GM12872 (cell line): Measurements from ENCODE around the gene PRR22.

ENCODE experiments used
- TF ChIP-seq, protein P1 (sequence below): IDR thresholded peaks from 3 replicates; pipeline ENCODE4 v1.5.1; 2011; ENCODE audit warnings: low read depth, mild to moderate bottlenecking, low read length, moderate library complexity; ENCODE audit not compliant: insufficient read depth

PRR22 gene

GRCh38 chr19:5788422-5788821 is 3.9 kb upstream of the PRR22 start:
- TF ChIP-seq, protein P1, sequence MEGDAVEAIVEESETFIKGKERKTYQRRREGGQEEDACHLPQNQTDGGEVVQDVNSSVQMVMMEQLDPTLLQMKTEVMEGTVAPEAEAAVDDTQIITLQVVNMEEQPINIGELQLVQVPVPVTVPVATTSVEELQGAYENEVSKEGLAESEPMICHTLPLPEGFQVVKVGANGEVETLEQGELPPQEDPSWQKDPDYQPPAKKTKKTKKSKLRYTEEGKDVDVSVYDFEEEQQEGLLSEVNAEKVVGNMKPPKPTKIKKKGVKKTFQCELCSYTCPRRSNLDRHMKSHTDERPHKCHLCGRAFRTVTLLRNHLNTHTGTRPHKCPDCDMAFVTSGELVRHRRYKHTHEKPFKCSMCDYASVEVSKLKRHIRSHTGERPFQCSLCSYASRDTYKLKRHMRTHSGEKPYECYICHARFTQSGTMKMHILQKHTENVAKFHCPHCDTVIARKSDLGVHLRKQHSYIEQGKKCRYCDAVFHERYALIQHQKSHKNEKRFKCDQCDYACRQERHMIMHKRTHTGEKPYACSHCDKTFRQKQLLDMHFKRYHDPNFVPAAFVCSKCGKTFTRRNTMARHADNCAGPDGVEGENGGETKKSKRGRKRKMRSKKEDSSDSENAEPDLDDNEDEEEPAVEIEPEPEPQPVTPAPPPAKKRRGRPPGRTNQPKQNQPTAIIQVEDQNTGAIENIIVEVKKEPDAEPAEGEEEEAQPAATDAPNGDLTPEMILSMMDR: no peak

DNA sequence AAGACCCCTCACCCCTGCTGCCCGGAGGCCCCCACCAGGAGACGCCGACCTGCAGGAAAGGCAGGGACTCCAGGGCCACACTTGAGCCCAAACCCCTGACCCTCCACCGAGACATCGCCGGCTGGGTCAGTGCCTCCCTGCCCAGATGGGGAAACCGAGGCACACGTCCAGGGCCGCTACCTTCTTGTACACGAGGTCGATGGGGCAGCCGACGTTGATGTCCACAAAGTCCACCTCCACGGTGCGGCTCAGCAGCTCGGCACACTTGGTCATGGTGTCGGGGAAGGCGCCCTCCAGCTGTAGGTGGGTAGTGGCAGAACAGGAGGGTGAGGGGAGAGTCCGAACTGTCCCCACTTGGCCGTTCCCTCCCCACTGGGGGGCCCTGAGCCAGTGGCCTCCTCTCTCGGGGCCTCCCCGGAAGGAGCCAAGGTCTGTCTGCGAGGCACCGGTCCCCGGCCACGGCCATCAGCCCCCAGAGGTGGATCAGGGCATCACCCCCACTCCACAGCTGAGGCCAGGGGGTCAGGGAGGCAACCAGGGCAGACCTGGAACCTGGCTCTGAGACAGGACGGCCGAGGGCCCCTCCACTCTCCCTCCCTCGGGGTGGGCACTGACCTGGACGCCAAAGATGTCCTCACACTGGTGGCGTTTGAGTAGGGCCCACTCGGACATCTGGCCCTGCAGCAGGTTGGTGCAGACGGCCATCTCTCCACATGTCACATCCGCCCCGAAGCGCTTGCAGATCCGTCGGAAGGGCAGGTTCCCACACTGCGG is 3.0 kb upstream of the PRR22 start:
- TF ChIP-seq, protein P1: no peak

DNA sequence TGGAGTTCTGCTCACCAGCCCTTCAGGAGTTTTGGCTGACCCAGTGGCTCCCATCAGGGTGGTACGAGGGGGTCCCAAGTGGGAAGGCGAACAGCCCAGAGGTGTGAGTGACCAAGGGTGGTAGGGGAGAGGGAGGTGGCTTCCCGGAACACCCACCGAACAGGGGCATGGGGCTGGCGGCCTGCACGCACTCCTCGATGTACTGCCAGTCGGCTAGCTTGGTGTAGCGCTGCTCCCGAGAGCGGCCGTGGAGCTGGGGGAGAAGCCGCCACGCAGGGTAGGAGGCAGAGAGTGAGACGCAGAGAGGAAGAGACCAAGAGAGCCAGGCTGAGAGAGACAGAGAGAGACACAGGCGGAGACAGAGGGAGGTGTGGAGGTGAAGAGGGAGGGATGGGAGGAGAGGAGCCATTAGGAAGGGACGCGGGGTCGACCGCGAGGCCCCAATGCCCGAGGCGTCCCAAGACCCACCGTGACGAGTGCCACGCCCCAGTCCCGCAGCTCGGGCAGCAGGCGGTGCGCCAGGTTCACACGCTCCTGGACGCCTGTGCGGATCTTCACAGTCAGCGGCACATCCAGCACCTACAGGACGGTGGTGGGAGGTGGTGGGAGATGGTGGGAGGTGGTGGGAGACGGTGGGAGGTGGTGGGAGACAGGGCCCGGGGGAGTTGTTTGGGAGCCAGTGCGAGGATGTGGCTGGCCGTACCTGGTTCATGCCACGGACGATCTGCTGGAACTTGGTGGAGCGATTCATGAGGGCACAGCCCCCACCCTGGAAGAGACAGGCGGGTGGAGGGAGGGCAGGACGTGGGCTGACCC is 2.3 kb upstream of the PRR22 start:
- TF ChIP-seq, protein P1: no peak

DNA sequence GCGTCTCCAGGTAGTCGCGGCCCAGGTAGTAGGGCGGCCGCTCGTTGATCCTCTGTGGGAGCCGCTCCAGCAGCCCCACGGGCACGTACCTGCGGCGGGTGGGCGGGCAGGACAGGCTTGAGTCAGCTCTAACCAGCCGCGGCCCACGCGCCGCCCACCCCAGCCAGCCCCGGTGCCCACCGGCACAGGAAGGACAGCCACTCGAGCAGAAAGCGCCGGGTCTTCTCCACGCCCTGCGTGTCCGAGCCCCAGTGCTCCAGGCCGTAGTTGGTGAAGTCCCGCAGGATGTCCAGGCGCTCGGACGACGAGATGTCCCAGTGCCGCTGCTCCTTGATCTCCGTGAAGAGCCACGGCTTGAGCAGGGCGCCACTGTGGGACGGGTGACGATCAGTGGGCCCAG is 877 bp upstream of the PRR22 start:
- TF ChIP-seq, protein P1: no peak

DNA sequence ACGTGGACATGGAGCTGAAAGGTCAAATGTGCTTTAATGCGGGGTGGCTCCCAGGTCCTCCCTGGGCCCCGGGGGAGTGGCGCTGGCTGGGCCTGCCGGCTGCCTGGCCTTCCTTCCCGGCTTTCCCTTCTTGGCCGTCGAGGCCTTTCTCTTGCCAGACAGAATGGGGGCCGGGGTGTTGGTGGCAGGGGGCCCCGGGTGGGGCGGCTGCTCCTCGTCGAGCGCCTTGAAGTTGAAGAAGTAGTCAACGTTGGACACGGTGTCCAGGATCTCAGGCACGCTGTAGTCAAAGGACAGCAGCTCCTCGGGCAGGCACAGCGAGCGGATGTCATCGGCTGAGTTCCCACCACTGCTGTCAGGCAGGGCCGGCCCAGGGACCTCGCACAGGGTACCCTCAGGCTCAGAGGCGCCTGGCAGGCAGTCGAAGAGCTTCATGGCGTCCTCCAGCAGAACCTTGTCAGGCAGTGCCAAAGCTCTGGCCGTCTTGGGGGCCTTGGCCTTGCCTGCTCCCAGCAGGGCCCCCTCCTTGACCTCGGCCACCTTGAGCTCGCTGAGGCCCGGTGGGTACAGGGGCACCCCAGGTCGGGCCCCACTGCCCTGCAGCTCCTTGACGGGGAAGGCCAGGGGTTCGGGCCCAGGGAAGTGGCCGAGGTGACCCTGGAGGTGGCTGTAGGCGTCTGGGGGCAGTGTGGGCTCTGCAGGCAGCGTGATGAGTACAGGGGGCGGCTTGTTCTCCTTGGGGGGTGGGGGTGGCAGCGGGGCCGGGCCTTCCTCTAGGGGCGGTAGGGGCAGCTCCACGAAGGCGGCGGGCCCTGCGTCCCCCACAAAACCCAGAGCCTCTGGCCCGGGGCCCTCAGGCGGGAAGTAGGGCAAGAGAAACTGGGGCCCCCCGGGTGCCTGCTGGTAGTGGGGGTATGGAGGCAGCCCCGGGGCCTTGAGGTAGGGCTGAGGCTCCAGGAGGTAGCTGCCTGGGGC is 1.3 kb downstream of the PRR22 start:
- TF ChIP-seq, protein P1: no peak

- TF ChIP-seq, protein P1: no peak
Observed at GRCh38 chr19:5782322-5782721, 2.2 kb downstream of the PRR22 start.
